Measurements from ENCODE around the gene ERMN. TPM values are rescaled to one million over a fixed set of nuclear protein-coding genes. Genes with fewer than 3 reads are reported as not detected.
"Not testable (repeated sequence)": the region's sequence is repeated elsewhere in the genome, so short reads cannot be mapped to it uniquely, and the experiment has no call there.

Gene ERMN, protein sequence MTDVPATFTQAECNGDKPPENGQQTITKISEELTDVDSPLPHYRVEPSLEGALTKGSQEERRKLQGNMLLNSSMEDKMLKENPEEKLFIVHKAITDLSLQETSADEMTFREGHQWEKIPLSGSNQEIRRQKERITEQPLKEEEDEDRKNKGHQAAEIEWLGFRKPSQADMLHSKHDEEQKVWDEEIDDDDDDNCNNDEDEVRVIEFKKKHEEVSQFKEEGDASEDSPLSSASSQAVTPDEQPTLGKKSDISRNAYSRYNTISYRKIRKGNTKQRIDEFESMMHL
- total RNA-seq (2014; rRNA removed; shearing (Covaris generic)): 0.03 and 0.06 TPM in 2 replicates
- polyA plus RNA-seq (2015; cell fraction: cytosol; rRNA removed): 0.14 and 0.16 TPM in 2 replicates
- 0.28 and 1.2 TPM in 2 replicates for polyA plus RNA-seq (2015; cell fraction: nucleus; rRNA removed)

DNA sequence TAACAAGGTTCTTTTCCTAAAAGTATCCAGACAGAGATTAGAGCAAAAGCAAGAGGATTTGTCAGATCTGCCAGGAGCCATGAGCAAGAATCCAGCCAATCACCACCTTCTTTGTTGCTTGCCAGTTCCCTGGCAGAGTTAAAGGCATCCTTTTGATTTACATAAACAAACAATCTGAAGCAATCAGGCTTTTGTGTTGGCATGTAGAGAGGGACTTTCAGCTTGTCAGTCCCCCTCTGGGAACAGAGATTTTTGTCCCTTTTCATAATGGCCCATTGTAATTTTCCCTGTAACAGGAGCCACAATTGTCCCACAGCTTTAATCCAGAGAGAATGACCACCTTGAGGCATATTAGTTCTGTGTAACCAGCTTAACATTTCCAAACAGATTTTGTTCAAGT lies at the start of gene ERMN:
Gene ERMN (minus strand): TSS at position 39 of the 400 bp plus-strand sequence. CDS start 182 bp downstream, outside the sequence.
- DNase-seq (ENCODE audit: low read depth): no peak

DNA sequence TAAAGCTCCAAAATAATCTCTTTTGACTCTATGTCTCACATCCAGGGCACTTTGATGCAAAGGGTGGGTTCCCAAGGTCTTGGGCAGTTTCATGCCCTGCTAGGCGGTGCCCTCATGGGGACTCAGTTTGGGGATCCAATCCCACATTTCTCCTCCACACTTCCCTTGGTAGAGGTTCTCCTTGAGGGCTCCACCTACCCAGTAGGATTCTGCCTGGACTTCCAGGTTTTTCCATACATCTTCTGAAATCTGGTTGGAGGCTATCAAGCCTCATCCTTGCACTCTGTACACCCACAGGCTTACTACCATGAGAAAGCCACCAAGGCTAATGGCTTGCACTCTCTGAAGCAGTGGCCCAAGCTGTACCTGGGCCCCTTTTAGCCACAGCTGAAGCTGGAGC lies 49.8 kb upstream of the ERMN start:
- DNase-seq (ENCODE audit: low read depth): no peak

DNA sequence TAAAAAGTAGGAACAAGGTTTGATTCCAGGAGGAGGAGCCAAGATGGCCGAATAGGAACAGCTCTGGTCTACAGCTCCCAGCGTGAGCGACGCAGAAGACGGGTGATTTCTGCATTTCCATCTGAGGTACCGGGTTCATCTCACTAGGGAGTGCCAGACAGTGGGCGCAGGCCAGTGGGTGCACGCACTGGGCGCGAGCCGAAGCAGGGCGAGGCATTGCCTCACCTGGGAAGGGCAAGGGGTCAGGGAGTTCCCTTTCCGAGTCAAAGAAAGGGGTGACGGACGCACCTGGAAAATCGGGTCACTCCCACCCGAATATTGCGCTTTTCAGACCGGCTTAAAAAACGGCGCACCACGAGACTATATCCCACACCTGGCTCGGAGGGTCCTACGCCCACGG lies 42.9 kb upstream of the ERMN start:
- DNase-seq (ENCODE audit: low read depth): not testable (repeated sequence)

DNA sequence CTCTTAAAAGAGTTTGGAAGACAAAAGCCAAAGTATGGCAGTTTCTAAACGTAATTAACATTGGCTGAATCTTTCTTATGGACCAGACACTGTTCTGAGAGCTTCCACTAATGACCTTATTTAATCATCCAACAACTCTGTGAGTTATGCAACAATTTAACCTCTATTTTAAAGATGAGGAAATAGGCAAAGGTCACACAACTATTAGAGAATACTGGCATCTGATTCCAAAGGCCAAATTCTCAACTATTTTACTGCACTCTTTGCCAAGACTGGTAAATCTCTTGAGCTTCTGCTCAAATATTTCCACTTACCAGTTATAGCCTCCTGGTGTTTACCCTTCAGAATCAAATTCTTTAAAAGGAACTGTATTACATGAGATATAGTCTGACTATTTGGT lies 42.1 kb upstream of the ERMN start:
- no peak for DNase-seq (ENCODE audit: low read depth)

DNA sequence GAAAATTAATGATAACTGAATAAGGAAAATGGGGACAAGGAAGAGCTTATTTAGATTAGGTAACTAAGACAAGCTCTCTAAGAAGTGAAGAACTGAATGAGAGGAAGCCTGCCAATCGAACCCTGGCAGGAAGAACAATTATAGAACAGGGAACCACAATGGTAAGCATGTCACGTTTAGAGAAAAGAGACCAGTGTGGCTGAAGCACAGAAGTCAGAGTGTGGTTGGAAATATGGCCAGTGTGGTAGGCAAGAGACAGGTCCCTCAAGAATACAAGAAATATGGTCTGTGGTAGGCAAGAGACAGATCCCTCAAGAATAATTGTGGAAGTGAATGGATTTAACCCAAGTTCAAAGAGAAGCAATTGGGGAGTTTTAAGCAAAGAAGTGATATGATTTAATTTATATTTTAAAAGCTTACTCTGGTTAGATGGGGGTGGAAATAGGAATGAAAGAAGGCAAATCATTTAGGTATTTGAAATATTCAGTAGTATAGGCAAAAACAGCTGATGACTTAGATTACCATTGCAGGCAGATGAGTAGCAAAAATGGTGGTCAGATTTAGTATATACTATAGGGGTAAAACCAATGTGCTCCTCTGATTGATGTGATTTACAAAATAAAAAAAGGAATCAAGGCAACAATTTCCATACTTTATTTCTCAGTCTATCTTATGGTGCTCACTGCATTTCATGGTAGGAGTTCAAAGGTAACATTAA lies 38.8 kb upstream of the ERMN start:
- no peak for DNase-seq (ENCODE audit: low read depth)

DNA sequence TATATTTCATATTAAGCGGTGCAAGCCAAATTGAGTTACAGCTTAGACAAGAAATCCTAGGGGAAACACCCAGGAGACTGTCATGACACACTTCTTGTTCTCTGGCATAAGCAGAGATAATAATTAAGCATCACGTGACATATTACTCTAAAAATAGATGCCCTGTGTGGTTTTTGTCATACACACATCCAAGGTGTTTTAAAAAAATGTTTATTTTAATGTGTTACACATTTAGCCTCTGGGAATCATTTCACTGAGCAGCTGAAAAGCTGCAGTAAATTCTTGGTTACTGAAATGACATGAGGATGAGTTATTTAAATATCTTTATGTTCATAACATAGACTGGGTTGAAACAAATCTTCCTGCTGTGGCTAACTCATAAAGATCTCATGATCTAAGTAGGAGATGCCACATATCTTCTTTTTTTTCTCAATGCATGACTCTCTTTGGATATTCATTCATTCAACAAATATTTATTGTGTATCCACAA lies 38.0 kb upstream of the ERMN start:
- DNase-seq (ENCODE audit: low read depth): no peak

DNA sequence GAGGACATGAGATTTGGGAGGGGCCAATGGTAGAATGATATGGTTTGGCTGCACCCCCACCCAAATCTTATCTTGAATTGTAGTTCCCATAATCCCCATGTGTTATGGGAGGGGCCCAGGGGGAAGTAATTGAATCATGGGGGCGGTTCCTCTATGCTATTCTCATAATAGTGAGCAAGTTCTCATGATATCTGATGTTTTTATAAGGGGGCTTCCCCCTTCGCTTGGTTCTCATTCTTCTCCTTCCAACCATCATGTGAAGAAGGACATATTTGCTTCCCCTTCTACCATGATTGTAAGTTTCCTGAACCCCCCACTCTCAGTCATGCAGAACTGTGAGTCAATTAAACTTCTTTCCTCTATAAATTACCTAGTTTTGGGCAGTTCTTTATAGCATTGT lies 37.0 kb upstream of the ERMN start:
- DNase-seq (ENCODE audit: low read depth): no peak

DNA sequence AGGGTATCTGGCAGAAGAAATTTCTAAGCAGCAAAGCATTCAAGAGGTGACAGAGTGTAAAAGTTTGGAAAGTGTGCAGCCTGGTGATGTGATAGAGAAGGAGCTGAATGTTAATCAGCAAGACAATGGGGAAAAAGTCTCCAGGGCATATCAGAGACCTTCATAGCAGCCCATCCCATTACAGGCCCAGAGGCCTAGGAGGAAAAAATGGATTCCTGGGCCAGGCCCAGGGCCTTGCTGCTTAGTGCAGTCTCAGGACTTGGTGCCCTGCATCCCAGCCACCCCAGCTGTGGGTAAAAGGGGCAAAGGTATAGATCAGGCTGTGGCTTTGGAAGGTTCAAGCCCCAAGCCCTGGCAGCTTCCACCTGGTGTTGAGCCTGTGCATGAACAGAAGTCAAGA lies 35.9 kb upstream of the ERMN start:
- DNase-seq (ENCODE audit: low read depth): no peak

DNA sequence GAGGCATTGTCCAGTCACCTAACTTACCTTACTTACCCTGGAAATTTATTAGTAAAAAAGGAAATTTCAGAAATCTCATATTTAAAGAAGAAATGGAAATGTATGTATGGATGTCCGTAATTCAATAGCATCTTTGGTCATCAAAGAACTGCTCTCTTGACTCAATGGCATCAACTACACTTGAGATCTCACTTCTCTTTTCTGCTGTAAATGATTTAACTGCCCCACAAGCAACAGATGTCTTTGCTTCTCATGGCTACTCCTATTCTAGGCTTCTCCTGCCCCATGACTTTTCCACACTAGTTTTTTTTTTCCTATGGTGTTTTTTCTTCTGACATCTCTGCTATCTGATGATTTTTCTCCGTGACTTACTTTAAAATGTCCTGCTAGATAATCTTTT lies 34.0 kb upstream of the ERMN start:
- DNase-seq (ENCODE audit: low read depth): no peak

DNA sequence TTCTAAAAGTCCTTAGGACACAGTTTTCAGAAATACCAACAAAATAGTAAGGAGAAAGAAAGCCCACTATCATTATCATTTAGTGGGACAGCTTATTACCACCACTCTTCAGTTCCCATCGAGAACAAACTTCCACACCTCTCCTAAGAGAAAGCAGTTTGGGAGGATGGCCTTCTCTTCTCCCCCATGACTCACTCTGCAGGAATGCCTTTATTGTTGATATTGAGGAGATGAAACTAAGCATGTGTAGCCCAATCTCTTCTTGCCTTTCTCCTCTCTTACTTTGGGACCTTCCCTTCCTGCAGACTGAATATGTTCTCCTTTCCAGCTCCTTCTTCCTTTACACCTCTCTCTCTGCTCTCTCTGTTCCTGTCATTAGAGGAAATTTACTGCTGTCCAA lies 30.0 kb upstream of the ERMN start:
- peak; percentile 52 for DNase-seq (ENCODE audit: low read depth)

DNA sequence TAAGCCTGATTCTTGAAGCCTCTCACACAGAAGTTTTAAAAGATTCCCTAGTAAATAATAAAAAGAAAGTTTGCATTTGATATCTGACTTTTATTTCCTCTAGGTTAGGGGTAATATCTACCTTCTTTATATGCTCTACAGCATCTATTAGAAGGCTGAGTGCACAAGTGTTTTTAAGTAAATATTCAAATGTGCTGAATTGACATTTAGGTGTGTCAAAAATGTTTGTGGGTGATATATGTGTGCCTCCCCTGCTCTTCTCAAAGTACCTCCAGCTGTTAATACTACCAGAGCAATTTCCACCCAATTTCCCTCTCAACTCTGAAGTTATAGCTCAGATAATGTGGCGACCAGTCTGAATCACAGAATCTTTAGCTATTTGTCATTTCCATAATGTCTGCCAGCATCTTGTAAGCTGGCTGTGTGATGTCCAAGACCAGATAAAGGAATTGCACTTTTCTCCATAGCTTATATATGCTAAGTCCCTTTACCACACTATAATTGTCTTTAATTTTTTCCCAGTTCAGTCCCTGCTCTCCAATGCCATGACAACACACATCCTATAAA lies 24.4 kb upstream of the ERMN start:
- peak; percentile 33 for DNase-seq (ENCODE audit: low read depth)

DNA sequence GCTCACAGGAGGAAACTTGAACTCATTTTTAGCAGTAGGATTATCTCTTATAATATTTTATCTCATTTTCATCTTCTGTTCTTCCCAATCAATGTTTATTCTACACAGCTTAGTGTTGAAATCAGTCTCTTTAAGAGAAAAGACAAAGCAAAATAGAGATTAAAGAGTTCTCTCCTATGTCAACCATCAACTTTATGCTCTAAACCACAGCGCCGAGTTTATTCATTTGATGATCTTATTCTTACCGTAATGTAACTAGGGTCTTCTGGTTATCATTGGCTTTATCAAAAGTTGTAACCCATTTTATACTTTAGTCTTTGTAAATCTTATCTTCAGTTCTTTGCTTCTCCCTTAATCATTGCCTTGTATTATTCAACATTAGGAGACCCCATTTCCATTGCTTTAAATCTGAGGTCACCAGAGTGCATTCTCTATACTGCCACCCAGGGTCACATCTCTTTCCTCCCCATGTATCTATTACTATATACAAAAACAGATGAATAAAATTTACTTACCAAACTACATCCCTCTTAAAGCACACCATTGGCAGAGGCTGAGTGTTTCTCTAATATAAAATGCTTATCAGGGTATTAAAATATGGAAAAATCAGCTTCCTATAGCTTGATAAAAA lies 22.8 kb upstream of the ERMN start:
- DNase-seq (ENCODE audit: low read depth): no peak

DNA sequence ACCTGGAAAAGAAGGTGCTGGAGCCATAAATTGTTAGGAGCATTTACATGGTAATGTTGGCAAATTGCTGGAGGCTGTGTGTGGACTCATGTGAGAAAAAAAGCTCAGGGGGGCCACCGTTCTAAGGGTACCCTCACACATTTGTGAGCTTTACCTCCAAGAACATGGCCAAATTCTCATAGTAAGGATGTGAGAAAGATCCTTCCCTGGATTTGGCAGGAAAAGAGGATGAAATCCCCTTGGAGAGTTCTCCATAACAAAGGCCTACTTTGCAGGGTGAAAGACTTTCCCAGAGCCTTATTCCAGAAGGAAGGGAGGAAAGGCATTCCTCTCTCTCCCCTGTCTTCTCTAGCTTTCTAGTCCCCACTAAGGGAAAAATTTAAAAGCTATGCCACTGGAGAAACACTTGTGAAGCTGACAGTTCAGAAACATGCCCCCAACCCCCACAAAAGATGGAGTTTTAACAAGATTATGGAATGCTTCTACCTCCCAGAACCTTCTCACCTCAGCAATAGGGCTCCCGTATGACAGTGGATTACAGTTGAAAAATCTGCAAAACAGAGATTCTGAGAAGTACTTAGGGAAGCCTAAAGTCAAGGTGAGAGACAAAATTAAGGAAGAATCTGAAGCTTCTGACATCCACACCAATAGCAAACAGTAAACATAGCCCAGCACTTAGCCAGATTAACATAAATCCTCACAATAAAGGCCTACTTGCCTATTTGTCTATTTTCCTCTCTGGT lies 20.2 kb upstream of the ERMN start:
- DNase-seq (ENCODE audit: low read depth): no peak

DNA sequence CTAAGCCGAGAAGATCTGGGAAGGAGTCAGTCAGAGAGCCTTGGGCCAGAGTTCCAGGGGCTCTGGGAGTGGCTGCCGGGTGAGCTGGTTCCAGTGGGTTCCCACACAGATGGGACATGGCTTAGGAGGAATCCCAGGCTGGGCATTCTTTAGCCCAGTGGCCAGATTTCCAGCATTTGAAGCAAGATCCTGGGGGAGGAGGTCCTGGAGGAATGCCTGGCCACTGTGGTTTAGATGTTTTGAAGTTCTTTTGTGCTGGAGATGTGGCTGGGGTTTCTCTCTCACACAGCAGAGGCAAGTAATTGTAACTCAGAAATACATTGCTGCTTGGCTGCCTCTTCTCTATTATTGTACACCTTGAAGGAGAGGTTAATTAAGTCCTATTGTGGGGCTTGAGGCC lies 15.8 kb upstream of the ERMN start:
- DNase-seq (ENCODE audit: low read depth): peak; percentile 49

DNA sequence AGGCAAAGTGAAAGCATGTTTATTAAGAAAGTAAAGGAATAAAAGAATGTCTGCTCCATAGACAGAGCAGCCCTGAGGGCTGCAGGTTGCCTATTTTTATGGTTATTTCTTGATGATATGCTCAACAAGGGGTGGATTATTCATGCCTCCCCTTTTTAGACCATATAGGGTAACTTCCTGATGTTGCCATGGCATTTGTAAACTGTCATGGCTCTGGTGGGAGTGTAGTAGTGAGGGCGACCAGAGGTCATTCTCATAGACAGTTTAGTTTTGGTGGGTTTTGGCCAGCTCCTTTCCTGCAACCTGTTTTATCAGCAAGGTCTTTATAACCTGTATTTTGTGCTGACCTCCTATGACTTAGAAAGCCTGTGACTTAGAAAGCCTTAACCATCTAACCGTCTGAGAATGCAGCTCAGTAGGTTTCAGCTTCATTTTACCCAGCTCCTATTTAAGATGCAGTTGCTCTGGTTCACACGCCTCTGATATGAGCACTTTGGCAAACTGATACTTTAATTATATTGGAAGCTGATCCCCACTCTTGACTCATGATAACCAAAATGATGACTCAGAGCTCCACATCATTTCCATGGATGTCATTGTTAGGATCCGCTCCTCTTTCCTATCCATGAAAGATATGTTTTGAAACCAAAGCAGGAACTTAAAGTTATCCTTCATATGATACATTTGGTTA lies 14.5 kb upstream of the ERMN start:
- DNase-seq (ENCODE audit: low read depth): peak; percentile 78

DNA sequence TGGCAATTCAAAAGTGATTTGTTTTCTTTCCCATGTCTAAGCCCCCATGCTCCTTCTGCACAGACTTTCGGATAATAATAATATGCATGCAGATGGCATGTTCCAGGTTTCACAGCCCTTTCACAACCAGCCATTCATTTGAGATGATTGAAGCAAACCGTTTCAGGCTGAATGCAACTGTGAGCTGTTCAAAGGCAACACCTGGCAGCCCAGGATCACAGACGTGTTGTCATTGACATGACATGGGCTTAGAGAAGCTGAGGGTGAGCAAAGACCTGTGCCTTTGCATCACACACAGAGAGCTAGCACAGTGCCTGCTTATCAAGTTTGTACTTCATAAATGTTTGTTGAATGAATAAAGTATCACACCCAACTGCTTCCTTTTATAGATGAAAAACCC lies 12.4 kb upstream of the ERMN start:
- DNase-seq (ENCODE audit: low read depth): no peak

DNA sequence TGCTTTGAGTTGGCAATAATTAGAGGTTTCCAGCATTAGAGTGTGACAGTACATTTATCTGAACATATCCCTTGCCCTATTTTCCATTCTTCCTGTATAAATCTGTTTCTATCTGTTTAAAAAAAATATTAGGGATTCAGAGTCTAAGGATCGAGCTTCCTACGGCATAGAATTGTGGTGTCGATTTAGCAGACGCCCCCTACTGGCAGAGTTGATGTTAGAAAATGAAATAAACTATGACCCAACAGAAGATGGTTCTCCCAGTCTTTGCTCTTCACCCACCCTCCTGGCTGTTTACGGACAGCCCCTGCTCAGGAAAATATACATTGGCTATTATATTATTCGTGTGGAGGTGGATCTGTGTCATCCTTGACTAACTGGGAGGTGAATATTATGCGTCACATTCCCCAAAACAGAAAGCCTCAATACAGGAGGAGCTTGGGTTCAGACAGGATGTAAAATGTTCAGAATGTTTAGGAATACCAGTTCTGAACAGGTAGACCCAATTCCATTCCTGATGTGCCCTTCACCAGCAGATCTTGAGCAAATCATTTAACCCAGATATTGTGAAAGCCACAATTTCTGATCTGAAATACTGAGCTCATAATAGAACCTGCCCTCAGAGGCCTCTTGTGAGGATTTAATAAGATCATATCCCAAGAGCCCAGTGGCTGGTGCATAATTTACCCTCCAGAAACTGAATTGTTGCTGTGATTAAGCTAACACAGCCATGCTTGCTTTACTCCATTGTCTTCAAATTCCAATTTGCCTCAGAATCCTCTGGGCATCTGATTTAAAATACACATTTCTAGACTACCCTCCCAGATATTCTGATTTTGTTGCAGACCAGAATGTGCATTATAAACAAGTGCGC lies 10.8 kb upstream of the ERMN start:
- peak; percentile 48 for DNase-seq (ENCODE audit: low read depth)

DNA sequence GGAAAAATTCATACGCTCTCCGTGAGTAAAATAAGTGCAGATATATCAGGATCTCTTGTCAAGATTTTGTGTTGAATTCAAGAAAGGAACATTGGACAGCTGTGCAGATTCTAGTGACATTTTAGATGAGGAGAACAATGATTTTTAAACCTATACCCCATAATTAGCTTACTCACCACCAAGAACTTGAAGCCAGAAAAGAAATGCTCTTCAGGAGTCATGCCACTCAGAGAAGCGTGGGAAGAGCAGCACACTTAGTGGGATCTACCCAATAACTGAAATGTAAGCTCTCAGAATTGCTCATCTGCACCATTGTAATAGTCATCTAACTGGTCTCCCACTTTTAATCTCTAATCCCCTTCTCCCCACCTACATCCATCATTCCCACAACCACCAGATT lies 9.2 kb upstream of the ERMN start:
- no peak for DNase-seq (ENCODE audit: low read depth)

DNA sequence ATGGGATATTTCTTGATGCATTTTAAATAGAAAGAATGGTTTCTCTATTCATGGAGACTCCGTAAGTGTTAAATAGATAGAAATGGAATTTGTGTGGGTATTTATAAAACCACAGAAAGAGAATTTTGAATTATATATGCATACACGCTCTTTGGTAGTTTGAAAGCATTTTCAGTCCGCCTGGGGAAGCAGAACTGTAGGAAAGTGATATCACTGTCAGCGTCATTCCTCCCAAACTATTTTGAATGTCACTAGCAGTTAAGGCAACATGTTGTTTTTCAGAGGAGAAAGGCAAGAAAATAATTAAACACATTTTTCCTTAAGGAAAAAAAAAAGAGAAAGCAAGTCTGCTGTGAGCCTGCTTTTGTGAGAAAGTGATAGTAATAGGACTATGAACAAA lies 8.7 kb upstream of the ERMN start:
- no peak for DNase-seq (ENCODE audit: low read depth)
